Mucosa of rectum (tissue), 2 donors: ENCODE results near the gene PLA2G6.
"Not testable (repeated sequence)": the region's sequence is repeated elsewhere in the genome, so short reads cannot be mapped to it uniquely, and the experiment has no call there.

Experiments
- H3K27ac ChIP-seq, 2 donors: one replicate each; pipeline ENCODE4 v1.7.0; 2013; ENCODE audit warnings: inconsistent platforms in 2 of 2, low read depth in 2 of 2, low read length in 2 of 2
- H3K27me3 ChIP-seq, 2 donors: one replicate each; pipeline ENCODE4 v1.7.0; 2013; ENCODE audit warnings: low read length in 2 of 2; ENCODE audit not compliant: control insufficient read depth in 2 of 2, insufficient read depth in 2 of 2
- H3K36me3 ChIP-seq, 2 donors: one replicate each; pipeline ENCODE4 v1.7.0; 2013; ENCODE audit warnings: low read length in 2 of 2; ENCODE audit not compliant: control insufficient read depth in 2 of 2, insufficient read depth in 2 of 2
- H3K4me1 ChIP-seq, 2 donors: one replicate each; pipeline ENCODE4 v1.7.0; 2013; ENCODE audit warnings: low read length in 2 of 2, mild to moderate bottlenecking in 1 of 2; ENCODE audit not compliant: control insufficient read depth in 2 of 2, insufficient read depth in 2 of 2
- H3K4me3 ChIP-seq, 2 donors: one replicate each; pipeline ENCODE4 v1.7.0; 2013; ENCODE audit warnings: low read length in 2 of 2
- H3K9ac ChIP-seq, 2 donors: one replicate each; pipeline ENCODE4 v1.7.0; 2013; ENCODE audit warnings: low read length in 2 of 2, low read depth in 1 of 2, mild to moderate bottlenecking in 1 of 2
- H3K9me3 ChIP-seq, 2 donors: one replicate each; pipeline ENCODE4 v1.7.0; 2013; ENCODE audit warnings: low read length in 2 of 2; ENCODE audit not compliant: control insufficient read depth in 2 of 2
- donor health status: healthy.
- donor health status: Normal muscosa, but diverticular disease.

Gene PLA2G6

DNA sequence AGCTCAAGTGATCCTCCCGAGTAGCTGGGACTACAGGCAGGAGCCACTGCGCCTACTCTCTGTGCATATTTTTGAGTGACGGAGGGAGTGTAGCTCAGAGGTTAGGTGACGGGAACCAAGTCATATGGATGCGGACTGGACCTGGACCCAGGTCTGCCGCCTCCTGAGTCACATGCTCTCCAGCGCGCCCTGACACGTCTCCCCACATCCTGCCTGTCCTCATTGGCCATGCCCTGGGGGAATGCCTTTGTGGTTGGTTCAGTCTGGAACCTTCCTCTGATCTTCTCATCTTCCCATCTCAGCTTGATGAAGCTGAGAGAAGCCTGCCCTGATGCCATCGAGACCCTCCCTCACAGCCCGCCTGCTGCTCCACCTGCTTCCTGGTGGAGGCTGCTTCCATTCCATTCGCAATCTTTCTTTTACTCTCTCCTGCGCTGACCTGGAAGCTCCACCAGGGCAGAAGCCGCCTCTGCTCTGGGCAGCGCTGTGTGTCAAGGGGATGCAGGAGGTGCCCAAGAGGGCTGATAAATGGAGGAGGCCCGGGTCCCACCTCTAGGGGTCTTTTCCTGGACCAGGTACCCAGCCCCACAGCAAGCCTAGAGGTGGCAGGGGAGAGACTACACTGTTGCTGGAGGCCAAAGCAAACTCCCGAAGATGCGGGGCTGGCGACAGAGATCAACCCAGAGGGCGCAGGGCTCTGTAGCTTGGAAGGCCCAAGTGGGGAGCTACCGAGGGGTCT is 57.2 kb downstream of the PLA2G6 start:
- Histone ChIP-seq H3K4me3 (no peak overlapping the region), H3K9me3 (no peaks in the 10 kb centered on the region), H3K36me3 (peaks cover 2 to 15% of the 10 kb centered on the region in 2 donors)

DNA sequence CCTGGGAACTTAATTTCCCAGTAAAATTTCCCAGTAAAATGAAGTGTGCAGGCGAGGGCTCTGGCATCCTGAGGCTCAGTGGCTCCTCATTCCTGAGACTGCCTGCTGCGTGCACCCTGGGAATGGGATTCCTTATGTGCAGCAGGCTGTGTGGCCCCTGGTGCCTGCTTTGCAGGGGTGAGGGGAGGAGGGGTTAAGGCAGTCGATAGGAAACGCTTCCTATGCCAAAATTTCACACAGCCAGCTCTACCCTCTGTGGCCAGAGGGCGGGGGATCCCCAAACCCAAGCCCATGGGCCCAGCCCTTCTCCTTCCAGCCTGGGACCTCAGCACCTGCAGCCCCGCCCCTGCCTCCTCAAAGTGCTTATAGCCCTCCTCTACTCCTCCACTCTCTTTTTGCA is 59.0 kb downstream of the PLA2G6 start:
- H3K27me3 ChIP-seq = no peaks in the 10 kb centered on the region
- H3K9me3 ChIP-seq = no peaks in the 10 kb centered on the region
- no peak overlapping the region for H3K27ac ChIP-seq
- H3K4me1 ChIP-seq = peaks cover 0 to 5% of the 10 kb centered on the region in 2 donors
- no peak overlapping the region for H3K9ac ChIP-seq
- H3K36me3 ChIP-seq = peaks cover 2 to 12% of the 10 kb centered on the region in 2 donors
- H3K4me3 ChIP-seq = no peak overlapping the region

More for the DNA sequence above, 57.2 kb downstream of the PLA2G6 start:
- Histone ChIP-seq H3K4me1 (peaks cover 0 to 5% of the 10 kb centered on the region in 2 donors), H3K27ac (no peak overlapping the region), H3K27me3 (no peaks in the 10 kb centered on the region), H3K9ac (no peak overlapping the region)

DNA sequence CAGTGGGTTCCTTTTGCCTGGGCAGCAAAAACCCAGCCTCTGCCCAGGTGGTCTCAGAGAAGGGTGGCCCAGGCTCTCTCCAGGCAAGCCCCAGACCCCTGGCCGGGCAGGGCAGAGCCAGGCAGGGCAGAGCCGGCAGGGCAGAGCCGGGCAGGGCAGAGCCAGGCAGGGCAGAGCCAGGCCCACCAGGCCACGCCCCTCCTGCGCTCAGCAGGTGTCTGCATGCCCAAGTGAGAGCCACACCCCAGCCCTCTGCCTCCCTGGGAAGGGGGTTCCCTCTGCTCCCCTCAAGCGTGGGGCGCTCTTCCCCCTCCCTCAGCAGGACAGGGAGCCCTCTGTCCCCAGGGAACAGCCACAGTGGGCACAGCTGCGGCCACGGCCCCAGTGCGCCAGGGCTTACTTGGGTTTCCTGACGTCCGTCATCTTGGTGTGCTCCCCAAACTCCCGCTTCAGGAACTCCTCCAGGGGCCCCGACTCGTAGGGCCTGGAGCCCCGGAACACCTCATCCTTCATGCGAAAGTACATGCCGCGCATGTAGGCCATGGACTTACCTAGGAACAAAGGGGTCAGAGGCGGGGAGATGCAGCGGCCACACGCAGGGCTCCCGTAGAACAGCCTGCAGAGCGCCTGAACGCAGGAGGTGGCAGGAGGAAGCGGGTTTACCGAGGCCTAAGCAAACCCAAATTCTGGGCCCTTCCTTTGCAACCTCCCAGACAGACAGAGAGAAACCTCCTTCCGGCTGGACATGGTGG is 61.1 kb downstream of the PLA2G6 start:
- H3K4me3 ChIP-seq = no peak overlapping the region
- H3K27me3 ChIP-seq = no peaks in the 10 kb centered on the region
- H3K27ac ChIP-seq = no peak overlapping the region
- H3K36me3 ChIP-seq = peaks cover 2 to 4% of the 10 kb centered on the region in 2 donors
- no peaks in the 10 kb centered on the region for H3K9me3 ChIP-seq
- peaks cover 0 to 5% of the 10 kb centered on the region in 2 donors for H3K4me1 ChIP-seq
- no peak overlapping the region for H3K9ac ChIP-seq

DNA sequence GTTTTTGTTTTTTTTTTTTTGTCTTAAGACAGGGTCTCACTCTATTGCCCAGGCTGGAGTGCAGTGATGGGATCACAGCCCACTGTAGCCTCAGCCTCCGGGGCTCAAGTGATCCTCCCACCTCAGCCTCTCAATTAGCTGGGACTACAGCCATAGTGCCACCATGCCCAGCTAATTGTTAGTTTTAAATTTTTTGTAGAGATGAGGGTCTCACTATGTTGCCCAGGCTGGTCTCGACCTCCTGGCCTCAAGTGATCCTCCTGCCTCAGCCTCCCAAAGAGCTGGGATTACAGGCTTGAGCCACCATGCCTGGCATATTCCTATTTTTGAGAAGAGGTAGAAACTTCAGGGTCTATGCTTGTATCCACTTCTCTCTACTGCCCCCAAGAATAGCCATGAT is 62.9 kb downstream of the PLA2G6 start:
- H3K27me3 ChIP-seq, H3K4me1 ChIP-seq, H3K9ac ChIP-seq, H3K27ac ChIP-seq, H3K36me3 ChIP-seq, H3K4me3 ChIP-seq, H3K9me3 ChIP-seq: not testable (repeated sequence)

DNA sequence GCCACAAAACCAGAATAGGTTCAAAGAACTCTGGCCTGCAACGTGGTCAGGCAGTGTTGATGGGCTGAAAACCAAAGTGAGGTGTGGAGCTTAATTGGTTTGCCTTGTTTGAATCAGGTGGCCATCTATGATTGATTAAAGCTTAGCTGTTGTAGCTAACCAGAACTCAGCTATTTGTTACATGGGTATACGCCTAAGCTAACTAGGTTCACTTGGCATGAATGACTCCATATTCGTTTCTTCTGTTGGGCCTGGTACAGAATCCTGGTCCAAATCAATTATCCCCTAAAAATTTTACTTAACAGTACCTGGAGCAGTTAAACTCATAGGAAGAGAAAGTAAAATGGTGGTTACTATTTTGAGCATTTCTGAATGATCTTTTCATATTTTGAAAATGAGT is 63.4 kb downstream of the PLA2G6 start:
- H3K27ac ChIP-seq = no peak overlapping the region
- H3K27me3 ChIP-seq = no peaks in the 10 kb centered on the region
- peaks cover 0 to 4% of the 10 kb centered on the region in 2 donors for H3K36me3 ChIP-seq
- H3K9me3 ChIP-seq = no peaks in the 10 kb centered on the region
- no peak overlapping the region for H3K9ac ChIP-seq
- H3K4me3 ChIP-seq = no peak overlapping the region
- H3K4me1 ChIP-seq = peaks cover 0 to 7% of the 10 kb centered on the region in 2 donors

DNA sequence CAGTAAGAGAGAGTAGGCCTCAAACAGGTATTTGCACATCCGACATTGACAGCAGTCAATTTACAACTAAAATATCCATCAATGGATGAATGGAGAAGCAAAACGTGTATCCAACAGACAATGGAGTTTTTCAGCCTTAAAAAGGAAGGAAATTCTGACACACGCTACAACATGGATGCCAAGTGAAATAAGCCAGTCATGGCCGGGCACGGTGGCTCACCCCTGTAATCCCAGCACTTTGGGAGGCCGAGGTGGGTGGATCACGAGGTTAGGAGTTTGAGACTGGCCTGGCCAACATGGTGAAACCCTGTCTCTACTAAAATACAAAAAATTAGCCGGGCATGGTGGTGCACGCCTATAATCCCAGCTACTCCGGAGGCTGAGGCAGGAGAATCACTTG is 64.1 kb downstream of the PLA2G6 start:
- H3K9me3 ChIP-seq, H3K27me3 ChIP-seq, H3K27ac ChIP-seq, H3K4me3 ChIP-seq, H3K9ac ChIP-seq, H3K36me3 ChIP-seq: not testable (repeated sequence)
- H3K4me1 ChIP-seq = peaks cover 2 to 11% of the 10 kb centered on the region in 2 donors

DNA sequence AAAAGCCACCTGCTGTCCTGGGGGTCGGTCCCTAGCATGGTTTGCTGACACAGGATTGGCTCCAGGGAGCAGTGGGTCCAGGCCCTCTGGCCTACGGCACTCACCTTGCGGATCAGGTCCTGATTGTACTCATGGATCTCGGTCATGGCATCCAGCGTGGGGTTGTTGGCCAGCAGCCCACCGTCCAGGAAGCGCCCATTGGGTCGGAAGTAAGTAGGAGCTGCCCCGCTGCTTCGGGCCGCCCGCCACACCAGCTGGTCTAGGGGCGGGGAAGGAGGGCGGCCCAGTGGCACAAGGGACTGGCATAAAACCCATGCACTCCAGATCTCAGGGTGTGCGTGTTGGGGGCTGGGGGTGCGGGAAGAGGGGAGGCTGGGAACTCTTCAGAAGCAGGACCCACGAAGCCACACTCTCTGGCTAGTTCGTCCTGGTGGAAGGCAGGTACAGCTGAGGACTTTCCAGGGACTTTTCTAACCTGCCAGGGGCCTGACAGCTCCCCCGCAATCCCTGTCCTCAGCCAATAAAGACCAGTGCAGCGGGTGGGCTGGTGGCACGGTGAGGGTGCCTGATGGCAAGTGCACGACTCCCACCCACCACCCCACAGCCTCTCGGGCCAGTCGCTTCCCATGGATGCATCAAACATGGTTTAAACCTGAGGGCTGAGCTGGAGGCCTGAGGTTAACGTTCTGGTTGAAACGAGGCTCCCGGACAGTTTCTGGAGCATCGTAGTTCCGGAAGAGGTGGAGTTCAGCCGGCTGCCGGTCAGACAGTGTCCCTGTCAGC is 66.0 kb downstream of the PLA2G6 start:
- no peak overlapping the region for H3K9ac ChIP-seq
- no peak overlapping the region for H3K27ac ChIP-seq
- no peaks in the 10 kb centered on the region for H3K27me3 ChIP-seq
- no peak overlapping the region for H3K4me3 ChIP-seq
- H3K36me3 ChIP-seq = peaks cover 0 to 4% of the 10 kb centered on the region in 2 donors
- H3K4me1 ChIP-seq = peaks cover 17 to 29% of the 10 kb centered on the region in 2 donors
- no peaks in the 10 kb centered on the region for H3K9me3 ChIP-seq

DNA sequence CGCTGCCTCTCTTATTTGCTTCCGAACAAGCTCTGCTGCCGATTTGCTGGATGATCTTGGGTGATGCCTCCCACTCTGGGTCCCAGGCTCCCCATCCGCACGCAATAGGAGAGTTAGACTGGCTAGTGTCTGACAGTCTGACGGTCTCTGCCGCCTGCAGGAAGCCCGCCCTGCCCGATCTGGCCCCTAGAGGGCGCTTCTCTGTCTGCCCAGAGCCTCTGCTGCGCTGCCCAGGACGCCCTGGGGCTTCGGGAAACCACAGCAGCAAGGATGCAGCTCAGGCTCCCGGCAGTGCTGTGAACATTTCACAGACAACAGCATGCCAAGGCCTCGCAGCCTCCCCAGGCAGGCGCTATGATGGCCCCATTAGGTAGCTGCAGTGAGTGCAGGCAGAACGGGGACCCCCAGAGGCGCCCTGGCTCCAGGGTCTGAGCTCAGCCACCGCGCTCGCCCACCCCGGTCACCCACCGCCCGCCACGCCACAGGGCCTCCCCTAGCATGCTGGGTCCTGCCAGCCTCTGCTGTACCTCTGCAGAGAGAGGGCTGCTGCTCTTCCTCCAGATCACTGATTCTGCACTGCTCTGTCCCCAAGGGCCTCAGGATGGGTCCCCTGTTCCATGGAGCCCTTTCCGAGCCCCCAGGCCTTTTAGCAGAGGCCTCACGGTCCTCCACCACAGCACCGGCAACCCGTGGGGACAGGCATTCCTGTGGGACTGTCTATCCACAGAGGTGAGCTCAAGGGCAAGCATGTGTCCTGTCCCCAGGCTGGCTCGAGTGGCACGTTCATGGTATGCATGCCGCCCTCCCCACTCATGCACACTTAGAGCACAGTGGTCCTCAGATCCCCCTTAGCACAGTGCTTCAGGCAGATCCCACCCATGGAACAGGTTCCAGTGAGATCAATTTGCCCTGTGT is 66.9 kb downstream of the PLA2G6 start:
- peaks cover 17 to 29% of the 10 kb centered on the region in 2 donors for H3K4me1 ChIP-seq
- no peak overlapping the region for H3K4me3 ChIP-seq
- H3K9me3 ChIP-seq = no peaks in the 10 kb centered on the region
- H3K27me3 ChIP-seq = no peaks in the 10 kb centered on the region
- H3K9ac ChIP-seq = no peak overlapping the region
- H3K27ac ChIP-seq = no peak overlapping the region
- H3K36me3 ChIP-seq = peaks cover 0 to 4% of the 10 kb centered on the region in 2 donors

DNA sequence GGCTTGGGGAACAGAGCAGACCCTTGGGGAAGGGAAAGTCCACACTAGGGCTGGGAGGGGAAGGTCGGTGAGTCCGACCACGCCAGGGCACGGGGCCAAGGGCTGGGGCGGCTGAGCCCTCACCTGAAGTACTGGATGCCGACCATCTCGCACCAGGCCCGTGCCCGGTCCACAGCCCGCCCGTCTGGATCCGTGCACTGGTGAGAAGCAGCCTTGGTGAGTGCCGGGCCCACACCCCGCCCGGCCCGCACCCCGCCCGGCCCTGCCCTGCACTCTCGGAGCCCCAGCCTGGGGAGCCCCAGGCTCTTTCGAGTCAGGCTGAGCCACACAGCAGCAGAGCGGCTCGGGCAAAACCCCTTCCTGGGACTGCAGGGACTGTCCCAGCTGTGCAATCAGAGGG is 69.2 kb downstream of the PLA2G6 start:
- Histone ChIP-seq H3K36me3 (peaks cover 4 to 9% of the 10 kb centered on the region in 2 donors), H3K9me3 (no peaks in the 10 kb centered on the region), H3K9ac (peak overlapping the region; percentile 49 to 96), H3K27ac (peak overlapping the region; percentile 98 to 99), H3K27me3 (no peaks in the 10 kb centered on the region), H3K4me1 (peaks cover 36 to 51% of the 10 kb centered on the region in 2 donors), H3K4me3 (peak overlapping the region; percentile 15 to 73)
